Measurements from ENCODE around the gene ANO10. TPM values are rescaled to one million over a fixed set of nuclear protein-coding genes. Genes with fewer than 3 reads are reported as not detected.

ANO10 gene
- total RNA-seq, 1 experiment from 2014 or later, result 26.6 TPM

- CTCF ChIA-PET, result no interaction called here
Measured at GRCh38 chr3:43346978-43347749, 274.6 kb downstream of the ANO10 start.

GRCh38 chr3:43345877-43346276, 275.9 kb downstream of the ANO10 start:
- ChIA-PET POLR2A (no interaction called here), CTCF (no interaction called here)
- Histone ChIP-seq H3K27ac (ENCODE audit: low read length) (no peak overlapping the region), H3K4me3 (ENCODE audit: low read depth in 2 of 2, low read length in 2 of 2) (no peak overlapping the region), H3K36me3 (ENCODE audit: control insufficient read depth, insufficient read depth, low read length) (peaks cover 2% of the 10 kb centered on the region), H3K9me3 (ENCODE audit: control insufficient read depth, insufficient read depth, low read depth, low read length) (no peaks in the 10 kb centered on the region), H3K27me3 (ENCODE audit: control insufficient read depth, insufficient read depth, low read length) (no peaks in the 10 kb centered on the region), H3K4me1 (ENCODE audit: control insufficient read depth, insufficient read depth, low read length) (no peaks in the 10 kb centered on the region)
- no peak for DNase-seq (ENCODE audit: low read depth, low spot score)
- in situ Hi-C loops (cut with HindIII; ENCODE audit: low pct_unique_long_range_greater_than_20kb, low sequenced_read_pairs), result no loop called here
- no peak for ATAC-seq
- no TSS peak for BruUV-seq (replicated peaks)
- intact Hi-C loops (cut with micrococcal nuclease; ENCODE audit: unreplicated experiment), result no loop called here
- TF ChIP-seq POLR2AphosphoS5 (IDR thresholded peaks at IDR 0.05; ENCODE audit: low read depth, low read length), result no peak

More at GRCh38 chr3:43346978-43347749, 274.6 kb downstream of the ANO10 start:
- intact Hi-C loops (cut with micrococcal nuclease; ENCODE audit: unreplicated experiment) (no loop called here), in situ Hi-C loops (cut with HindIII; ENCODE audit: low pct_unique_long_range_greater_than_20kb, low sequenced_read_pairs) (no loop called here)
- Histone ChIP-seq H3K27ac (ENCODE audit: low read length) (no peak overlapping the region), H3K4me3 (ENCODE audit: low read depth in 2 of 2, low read length in 2 of 2) (no peak overlapping the region), H3K9me3 (ENCODE audit: control insufficient read depth, insufficient read depth, low read depth, low read length) (0 out of 2 replicates have a peak, but pooled peaks cover 3% of the 10 kb centered on the region), H3K36me3 (ENCODE audit: control insufficient read depth, insufficient read depth, low read length) (no peaks in the 10 kb centered on the region; the same call in 1 of the 2 replicates), H3K4me1 (ENCODE audit: control insufficient read depth, insufficient read depth, low read length) (no peaks in the 10 kb centered on the region), H3K27me3 (ENCODE audit: control insufficient read depth, insufficient read depth, low read length) (no peaks in the 10 kb centered on the region)
- no TSS peak for BruUV-seq (replicated peaks)
- no peak for DNase-seq (ENCODE audit: low read depth, low spot score)
- POLR2A ChIA-PET, result no interaction called here
- TF ChIP-seq CTCF (IDR thresholded peaks at IDR 0.05) (no peak), SIN3A (IDR thresholded peaks at IDR 0.05; ENCODE audit: borderline replicate concordance, insufficient read depth, low read depth, low read length) (no peak), POLR2AphosphoS5 (IDR thresholded peaks at IDR 0.05; ENCODE audit: low read depth, low read length) (no peak), TCF7L2 (IDR thresholded peaks at IDR 0.05; ENCODE audit: low read depth, low read length) (no peak), REST (IDR thresholded peaks at IDR 0.05; ENCODE audit: insufficient read depth in 1 of 2, low read depth in 2 of 2, low read length in 1 of 2) (no peak)
- ATAC-seq, result no peak

- no peaks in the 10 kb centered on the region for H3K9me3 ChIP-seq (ENCODE audit: control insufficient read depth, insufficient read depth, low read depth, low read length)
- no peak for TF ChIP-seq TCF7L2 (IDR thresholded peaks at IDR 0.05; ENCODE audit: low read depth, low read length)
- TF ChIP-seq SIN3A (IDR thresholded peaks at IDR 0.05; ENCODE audit: borderline replicate concordance, insufficient read depth, low read depth, low read length), result no peak
- no peak for TF ChIP-seq POLR2AphosphoS5 (IDR thresholded peaks at IDR 0.05; ENCODE audit: low read depth, low read length)
- TF ChIP-seq CTCF (IDR thresholded peaks at IDR 0.05), result no peak
- no peak for TF ChIP-seq REST (IDR thresholded peaks at IDR 0.05; ENCODE audit: insufficient read depth in 1 of 2, low read depth in 2 of 2, low read length in 1 of 2)
- DNase-seq (ENCODE audit: low read depth, low spot score) (no peak), ATAC-seq (no peak)
- H3K27me3 ChIP-seq (ENCODE audit: control insufficient read depth, insufficient read depth, low read length), result no peaks in the 10 kb centered on the region
- H3K36me3 ChIP-seq (ENCODE audit: control insufficient read depth, insufficient read depth, low read length), result peaks cover 2% of the 10 kb centered on the region
- in situ Hi-C loops (cut with HindIII; ENCODE audit: low pct_unique_long_range_greater_than_20kb, low sequenced_read_pairs) (no loop called here), intact Hi-C loops (cut with micrococcal nuclease; ENCODE audit: unreplicated experiment) (no loop called here)
- H3K4me3 ChIP-seq (ENCODE audit: low read depth in 2 of 2, low read length in 2 of 2), result no peak overlapping the region
- no peak overlapping the region for H3K27ac ChIP-seq (ENCODE audit: low read length)
- BruUV-seq (replicated peaks), result no TSS peak
- CTCF ChIA-PET, result no interaction called here
- H3K4me1 ChIP-seq (ENCODE audit: control insufficient read depth, insufficient read depth, low read length), result no peaks in the 10 kb centered on the region
- POLR2A ChIA-PET, result no interaction called here
Measured at GRCh38 chr3:43345246-43345645, 276.6 kb downstream of the ANO10 start.

Measured in Panc1 (cell line).